K562 (cell line): ENCODE results near the gene GPR37L1. TPM values are rescaled to one million over a fixed set of nuclear protein-coding genes. Genes with fewer than 3 reads are reported as not detected.

Experiments used
- BDP1 ChIP-seq: IDR thresholded peaks from 3 replicates; pipeline ENCODE4 v1.6.1; 2011; ENCODE audit not compliant: insufficient read length, insufficient read depth
- BRF1 ChIP-seq: IDR thresholded peaks from 3 replicates; pipeline ENCODE4 v1.6.1; 2011; ENCODE audit warnings: borderline replicate concordance, mild to moderate bottlenecking; ENCODE audit not compliant: insufficient read length; ENCODE audit errors: extremely low read depth
- CBFA2T2 ChIP-seq: fragments of 450-650 bp; conservative IDR thresholded peaks from 2 replicates; pipeline ENCODE4 v1.6.1; 2017; ENCODE audit warnings: mild to moderate bottlenecking
- FOSL1 ChIP-seq: fragments of 200-800 bp; sonication (Bioruptor generic); conservative IDR thresholded peaks from 2 replicates; pipeline ENCODE4 v1.6.1; 2016; ENCODE audit warnings: missing genetic modification characterization, missing compliant biosample characterization
- HNRNPLL ChIP-seq: fragments of 200-400 bp; formaldehyde crosslinking; IDR thresholded peaks from 2 replicates; pipeline ENCODE4 v1.6.1; 2017; ENCODE audit warnings: low read length, low read depth, mild to moderate bottlenecking; ENCODE audit not compliant: poor library complexity, severe bottlenecking
- NONO ChIP-seq, 2 experiments: fragments of 200-400 bp in 1 of 2; fragments of 450-650 bp in 1 of 2; formaldehyde crosslinking in 1 of 2; IDR thresholded peaks; 2 replicates each; pipeline ENCODE4 v1.6.1; 2017; ENCODE audit warnings: low read depth in 2 of 2, mild to moderate bottlenecking in 2 of 2, moderate library complexity in 2 of 2, low read length in 1 of 2
- PPARD ChIP-seq: fragments of 250-450 bp; sonication (Bioruptor Pico); IDR thresholded peaks from 2 replicates; pipeline ENCODE4 v1.8.0; 2022; ENCODE audit warnings: inconsistent platforms, mild to moderate bottlenecking, moderate library complexity
- PYGO2 ChIP-seq: fragments of 450-650 bp; IDR thresholded peaks from 2 replicates; pipeline ENCODE4 v1.6.1; 2016; ENCODE audit warnings: mild to moderate bottlenecking, missing genetic modification characterization, moderate library complexity, missing compliant biosample characterization
- RBBP5 ChIP-seq: fragments of 200-600 bp; sonication (generic); IDR thresholded peaks from 2 replicates; pipeline ENCODE4 v1.6.1; 2012; ENCODE audit warnings: borderline replicate concordance, mild to moderate bottlenecking, low read length, control low read depth, inconsistent platforms; ENCODE audit not compliant: insufficient read depth, poor library complexity, severe bottlenecking
- RBM34 ChIP-seq: fragments of 200-400 bp; formaldehyde crosslinking; IDR thresholded peaks from 2 replicates; pipeline ENCODE4 v1.6.1; 2018; ENCODE audit warnings: low read length, borderline replicate concordance; ENCODE audit not compliant: insufficient read depth
- SLC30A9 ChIP-seq: fragments of 250-450 bp; sonication (Bioruptor Pico); IDR thresholded peaks from 2 replicates; pipeline ENCODE4 v1.8.0; 2022; ENCODE audit warnings: mild to moderate bottlenecking, moderate library complexity
- SRSF7 ChIP-seq: fragments of 200-400 bp; formaldehyde crosslinking; optimal IDR thresholded peaks from 2 replicates; pipeline ENCODE3; 2017; ENCODE audit warnings: mild to moderate bottlenecking, low read depth, low read length
- SUPT5H ChIP-seq: fragments of 450-650 bp; IDR thresholded peaks from 2 replicates; pipeline ENCODE4 v1.6.1; 2016
- ZBTB12 ChIP-seq: fragments of 250-450 bp; sonication (Bioruptor Pico); IDR thresholded peaks from 2 replicates; pipeline ENCODE4 v1.4.0; 2020
- ZBTB2 ChIP-seq: fragments of 450-650 bp; IDR thresholded peaks from 2 replicates; pipeline ENCODE4 v1.6.1; 2016; ENCODE audit warnings: antibody characterized with exemption
- ZBTB26 ChIP-seq: fragments of 450-650 bp; formaldehyde crosslinking; IDR thresholded peaks from 2 replicates; pipeline ENCODE4 v1.4.0; 2022; ENCODE audit warnings: missing genetic modification characterization
- ZNF449 ChIP-seq: fragments of 250-450 bp; sonication (Bioruptor Pico); IDR thresholded peaks from 2 replicates; pipeline ENCODE4 v1.8.0; 2022; ENCODE audit warnings: moderate library complexity, mild to moderate bottlenecking, inconsistent platforms
- polyA plus RNA-seq, 8 experiments: library from polyadenylated mRNA; depleted of rRNA in 4 of 8; stranded (reverse) in 5 of 8; unstranded in 3 of 8; fragments of >200 nt; fragmentation: Nextera tagmentation in 2 of 8; fragmentation: Illumina TruSeq in 1 of 8; extraction: Ambion mirVana in 2 of 8; extraction: Trizol in 1 of 8; gene quantifications; 2 replicates each; pipeline versions ENCODE4 v1.2.1 to v1.2.3, GENCODE V29; 2011 to 2014; ENCODE audit warnings: inconsistent platforms in 1 of 8, missing spikeins in 1 of 8
- total RNA-seq, 7 experiments: library from RNA; depleted of rRNA in 6 of 7; stranded (reverse); fragments of >200 nt in 6 of 7; fragmentation: Illumina TruSeq in 2 of 7; extraction: Trizol in 2 of 7; gene quantifications; 2 replicates each; pipeline versions ENCODE4 v1.2.1 to v1.2.3, GENCODE V29; 2011 to 2021; ENCODE audit warnings: low replicate concordance in 1 of 7
- TF ChIP-seq, protein P1 (sequence below): fragments of 250-450 bp; sonication (Bioruptor Pico); IDR thresholded peaks from 2 replicates; pipeline ENCODE4 v1.4.0; 2020; ENCODE audit warnings: mild to moderate bottlenecking, moderate library complexity, borderline replicate concordance

GPR37L1 gene
- total and polyA plus RNA-seq, 9 of the 15 experiments (the other 6 are each of a cell fraction or from before 2014, with no cell fraction given) = not detected

DNA sequence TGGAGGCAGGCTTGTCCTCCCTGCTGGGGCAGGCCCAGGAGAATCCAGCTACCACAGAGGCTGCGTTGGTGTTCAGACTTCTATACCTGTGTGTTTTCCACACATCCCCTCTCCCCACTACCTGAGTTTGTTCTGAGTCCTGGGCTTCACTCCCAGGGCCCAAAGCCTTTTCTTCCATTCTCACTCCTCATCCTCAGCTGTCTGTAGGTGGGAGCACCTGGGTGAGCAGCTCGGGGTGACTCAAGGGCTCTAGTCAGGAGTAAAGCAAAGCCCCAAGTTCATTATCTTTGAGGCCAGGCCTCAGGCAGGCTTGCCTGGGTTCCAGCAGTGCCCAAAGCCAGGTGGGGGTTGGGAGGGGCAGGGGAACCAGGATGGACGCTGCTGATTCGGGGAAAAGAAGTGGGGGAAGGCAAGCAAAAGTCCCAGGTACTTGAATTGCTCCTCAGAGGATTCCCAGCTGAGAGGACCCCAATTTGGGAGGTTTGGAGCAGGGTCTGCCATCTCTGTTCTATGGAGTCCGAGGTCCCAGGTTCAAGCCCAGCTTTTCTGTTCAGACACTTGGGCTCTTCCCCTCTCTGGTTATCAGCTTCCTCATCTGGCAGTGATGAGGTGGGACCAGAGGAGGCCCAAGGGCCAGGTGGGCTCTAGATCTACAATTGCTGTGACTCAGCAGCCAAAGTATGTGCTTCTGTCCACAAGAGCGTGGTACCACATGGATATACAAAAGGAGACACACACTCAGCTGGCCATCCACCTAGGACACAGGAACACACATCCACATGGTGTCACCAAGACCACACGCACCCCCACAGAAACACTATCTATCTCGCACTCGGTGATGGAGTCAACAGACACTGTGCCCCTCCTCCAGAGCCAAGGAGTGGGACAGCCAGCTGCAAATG, 43.5 kb downstream of the GPR37L1 start (continued):
- TF ChIP-seq, protein P1, sequence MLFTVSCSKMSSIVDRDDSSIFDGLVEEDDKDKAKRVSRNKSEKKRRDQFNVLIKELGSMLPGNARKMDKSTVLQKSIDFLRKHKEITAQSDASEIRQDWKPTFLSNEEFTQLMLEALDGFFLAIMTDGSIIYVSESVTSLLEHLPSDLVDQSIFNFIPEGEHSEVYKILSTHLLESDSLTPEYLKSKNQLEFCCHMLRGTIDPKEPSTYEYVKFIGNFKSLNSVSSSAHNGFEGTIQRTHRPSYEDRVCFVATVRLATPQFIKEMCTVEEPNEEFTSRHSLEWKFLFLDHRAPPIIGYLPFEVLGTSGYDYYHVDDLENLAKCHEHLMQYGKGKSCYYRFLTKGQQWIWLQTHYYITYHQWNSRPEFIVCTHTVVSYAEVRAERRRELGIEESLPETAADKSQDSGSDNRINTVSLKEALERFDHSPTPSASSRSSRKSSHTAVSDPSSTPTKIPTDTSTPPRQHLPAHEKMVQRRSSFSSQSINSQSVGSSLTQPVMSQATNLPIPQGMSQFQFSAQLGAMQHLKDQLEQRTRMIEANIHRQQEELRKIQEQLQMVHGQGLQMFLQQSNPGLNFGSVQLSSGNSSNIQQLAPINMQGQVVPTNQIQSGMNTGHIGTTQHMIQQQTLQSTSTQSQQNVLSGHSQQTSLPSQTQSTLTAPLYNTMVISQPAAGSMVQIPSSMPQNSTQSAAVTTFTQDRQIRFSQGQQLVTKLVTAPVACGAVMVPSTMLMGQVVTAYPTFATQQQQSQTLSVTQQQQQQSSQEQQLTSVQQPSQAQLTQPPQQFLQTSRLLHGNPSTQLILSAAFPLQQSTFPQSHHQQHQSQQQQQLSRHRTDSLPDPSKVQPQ (CRISPR knock-in tag) = no peak
- TF ChIP-seq RBM34 (no peak), CBFA2T2 (peak; percentile 79), NONO (IDR thresholded peaks at IDR 0.05; ENCODE audit: low read depth in 2 of 2, low read length in 1 of 2) (no peak), ZBTB12 (no peak), RBBP5 (no peak), BRF1 (no peak), FOSL1 (tag) (no peak; the same call in none of the 2 replicates), HNRNPLL (peak; percentile 21), SUPT5H (peak; percentile 26; the same call in 1 of the 2 replicates), ZNF449 (CRISPR knock-in tag) (no peak), ZBTB26 (CRISPR knock-in tag) (no peak), PPARD (CRISPR knock-in tag) (no peak), SRSF7 (no peak), BDP1 (no peak), SLC30A9 (no peak), ZBTB2 (peak; percentile 72; the same call in 1 of the 2 replicates), PYGO2 (tag) (no peak)
